HEK293T (cell line): ENCODE results near the gene BRINP1.

ENCODE experiments used
- BHLHE40 ChIP-seq: fragments of 450-650 bp; IDR thresholded peaks from 2 replicates; pipeline ENCODE4 v1.6.1; 2016; ENCODE audit warnings: mild to moderate bottlenecking, moderate library complexity, borderline replicate concordance
- ELF4 ChIP-seq: fragments of 450-650 bp; IDR thresholded peaks from 2 replicates; pipeline ENCODE4 v1.6.1; 2017; ENCODE audit warnings: antibody characterized with exemption
- FOXA1 ChIP-seq: fragments of 450-650 bp; IDR thresholded peaks from 2 replicates; pipeline ENCODE4 v1.6.1; 2016; ENCODE audit warnings: mild to moderate bottlenecking
- FOXK2 ChIP-seq: fragments of 450-650 bp; IDR thresholded peaks from 2 replicates; pipeline ENCODE4 v1.6.1; 2016; ENCODE audit warnings: mild to moderate bottlenecking
- FOXM1 ChIP-seq: fragments of 450-650 bp; IDR thresholded peaks from 2 replicates; pipeline ENCODE4 v1.6.1; 2017; ENCODE audit warnings: mild to moderate bottlenecking, borderline replicate concordance
- SP1 ChIP-seq: fragments of 450-650 bp; IDR thresholded peaks from 2 replicates; pipeline ENCODE4 v1.6.1; 2017
- ZNF384 ChIP-seq: fragments of 450-650 bp; IDR thresholded peaks from 2 replicates; pipeline ENCODE4 v1.6.1; 2016
- TF ChIP-seq, protein P1 (sequence below): fragments of 450-650 bp; IDR thresholded peaks from 2 replicates; pipeline ENCODE4 v1.6.1; 2016

DNA sequence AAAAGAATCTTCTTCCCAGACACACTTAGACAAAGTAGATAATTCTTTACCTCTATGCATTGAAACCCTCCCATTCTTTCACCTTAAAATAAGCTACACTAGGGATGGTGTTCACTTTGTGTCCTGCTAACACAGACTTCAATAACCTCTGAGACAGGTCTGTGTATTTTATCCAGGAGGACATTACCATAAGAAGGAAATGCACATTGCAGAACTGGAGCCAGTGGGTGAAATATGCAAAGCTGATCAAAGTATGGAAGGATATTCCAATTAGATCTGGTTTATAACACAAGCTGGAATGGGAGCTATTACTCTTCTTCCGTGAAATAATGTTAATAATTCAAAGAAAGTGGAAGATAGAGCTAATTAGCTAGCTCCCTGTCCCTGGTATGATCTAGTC is 204.1 kb downstream of the BRINP1 start:
- TF ChIP-seq SP1 = no peak
- no peak for TF ChIP-seq BHLHE40
- no peak for TF ChIP-seq ZNF384
- TF ChIP-seq ELF4 = no peak
- no peak for TF ChIP-seq FOXK2
- no peak for TF ChIP-seq FOXM1
- TF ChIP-seq, protein P1, sequence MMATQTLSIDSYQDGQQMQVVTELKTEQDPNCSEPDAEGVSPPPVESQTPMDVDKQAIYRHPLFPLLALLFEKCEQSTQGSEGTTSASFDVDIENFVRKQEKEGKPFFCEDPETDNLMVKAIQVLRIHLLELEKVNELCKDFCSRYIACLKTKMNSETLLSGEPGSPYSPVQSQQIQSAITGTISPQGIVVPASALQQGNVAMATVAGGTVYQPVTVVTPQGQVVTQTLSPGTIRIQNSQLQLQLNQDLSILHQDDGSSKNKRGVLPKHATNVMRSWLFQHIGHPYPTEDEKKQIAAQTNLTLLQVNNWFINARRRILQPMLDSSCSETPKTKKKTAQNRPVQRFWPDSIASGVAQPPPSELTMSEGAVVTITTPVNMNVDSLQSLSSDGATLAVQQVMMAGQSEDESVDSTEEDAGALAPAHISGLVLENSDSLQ = no peak
- no peak for TF ChIP-seq FOXA1
